ENCODE data around the gene BCL7C. TPM values are rescaled to one million over a fixed set of nuclear protein-coding genes. Genes with fewer than 3 reads are reported as not detected.
A peak's percentile ranks its signal among the peaks of the same experiment; 100 is the strongest.

BCL7C gene
- polyA plus RNA-seq, 1 donor from 2014 or later = 39.2 TPM

DNA sequence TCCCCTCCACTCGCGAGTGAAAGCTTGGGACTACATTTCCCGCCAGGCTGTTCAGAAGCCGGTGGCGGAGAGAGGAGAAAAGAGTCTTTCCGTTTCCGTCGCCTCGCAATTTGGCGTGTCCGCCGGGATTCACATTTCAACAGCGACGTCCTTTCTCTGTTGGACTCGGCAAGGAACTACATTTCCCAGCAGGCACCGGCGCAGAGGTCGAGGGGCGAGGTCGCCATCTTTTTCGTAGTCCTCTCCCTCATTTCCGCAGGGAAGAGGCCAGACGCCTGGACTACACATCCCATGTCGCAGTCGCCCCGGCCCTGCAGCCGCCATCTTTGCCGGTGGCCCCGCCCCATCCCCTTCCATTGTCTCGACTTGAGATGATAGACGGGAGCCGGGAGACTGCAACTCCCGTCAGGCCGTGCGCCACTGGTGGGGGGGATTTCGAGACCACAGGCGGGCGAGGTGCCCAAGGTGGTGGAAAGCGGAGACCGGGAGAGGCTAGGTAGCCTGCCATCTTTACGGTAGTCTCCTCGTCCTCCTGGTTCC is 28.6 kb upstream of the BCL7C start:
- H3K4me3 ChIP-seq (ENCODE audit: low read length) = peak overlapping the region; percentile 87
- H4K20me1 ChIP-seq (ENCODE audit: insufficient read depth) = no peaks in the 10 kb centered on the region
- peak overlapping the region; percentile 88 for H3K9ac ChIP-seq (ENCODE audit: low read length)
- peak overlapping the region; percentile 60 for H3K4me2 ChIP-seq (ENCODE audit: low read length)
- H3K9me3 ChIP-seq (ENCODE audit: low read length) = no peaks in the 10 kb centered on the region
- TF ChIP-seq POLR2AphosphoS5 (IDR thresholded peaks at IDR 0.05) (no peak), TAF1 (IDR thresholded peaks at IDR 0.05; ENCODE audit: low read depth) (peak; percentile 70), SMC3 (conservative IDR thresholded peaks at IDR 0.05; ENCODE audit: poor library complexity) (no peak), EP300 (conservative IDR thresholded peaks at IDR 0.05; ENCODE audit: poor library complexity, severe bottlenecking) (peak; percentile 53)
- no peaks in the 10 kb centered on the region for H3F3A ChIP-seq (ENCODE audit: insufficient read depth, low read length, poor library complexity, severe bottlenecking)
- peak overlapping the region; percentile 95 for H3K27ac ChIP-seq (ENCODE audit: low read length)
- peaks cover 11% of the 10 kb centered on the region for H3K79me2 ChIP-seq (replicated peaks; ENCODE audit: insufficient read depth, low read length)
- peak overlapping the region; percentile 51 for H2AFZ ChIP-seq (ENCODE audit: low read depth, low read length)
- H3K27me3 ChIP-seq (ENCODE audit: insufficient read depth, low read depth, low read length) = no peaks in the 10 kb centered on the region
- no peaks in the 10 kb centered on the region for H3K9me2 ChIP-seq (ENCODE audit: insufficient read depth, low read length)
- H3K36me3 ChIP-seq (ENCODE audit: insufficient read depth, low read length) = no peaks in the 10 kb centered on the region

DNA sequence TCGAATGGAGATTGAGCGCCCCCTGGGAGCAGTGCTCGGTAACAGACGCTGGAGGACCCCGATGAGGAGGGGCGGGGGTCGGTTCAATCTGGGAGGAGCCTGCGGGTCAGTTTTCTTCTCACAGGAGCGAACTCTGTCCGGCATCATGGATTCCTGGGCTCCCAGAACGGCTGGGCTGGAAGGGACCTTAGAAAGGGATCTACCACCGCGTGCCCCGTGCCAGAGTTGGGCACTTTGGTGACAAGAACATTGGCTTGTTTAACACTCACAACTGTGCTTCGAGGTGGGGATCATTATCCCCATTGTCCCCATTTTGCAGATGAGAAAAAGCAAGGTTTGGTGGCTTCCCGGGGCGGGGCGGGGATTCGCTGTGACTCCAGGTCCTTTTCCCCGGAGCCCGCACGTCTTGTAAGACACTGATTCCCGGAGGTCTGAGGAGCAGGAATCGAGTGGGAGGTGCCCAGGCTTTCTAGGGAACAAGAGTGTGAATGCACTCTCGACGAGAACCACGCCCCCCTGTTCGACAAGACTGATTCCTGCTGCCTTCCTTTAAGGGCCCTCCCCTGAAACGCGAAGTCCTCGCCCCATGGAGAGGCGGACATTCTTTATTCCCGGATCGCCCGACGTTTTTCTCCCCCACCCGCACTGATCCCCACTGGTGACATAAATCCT is 28.0 kb upstream of the BCL7C start:
- H3K9me3 ChIP-seq (ENCODE audit: low read length) = no peaks in the 10 kb centered on the region
- H3K9me2 ChIP-seq (ENCODE audit: insufficient read depth, low read length) = no peaks in the 10 kb centered on the region
- H4K20me1 ChIP-seq (ENCODE audit: insufficient read depth) = no peaks in the 10 kb centered on the region
- H2AFZ ChIP-seq (ENCODE audit: low read depth, low read length) = peak overlapping the region; percentile 51
- H3K27me3 ChIP-seq (ENCODE audit: insufficient read depth, low read depth, low read length) = no peaks in the 10 kb centered on the region
- H3K79me2 ChIP-seq (replicated peaks; ENCODE audit: insufficient read depth, low read length) = peaks cover 11% of the 10 kb centered on the region
- H3K4me2 ChIP-seq (ENCODE audit: low read length) = peak overlapping the region; percentile 60
- H3K36me3 ChIP-seq (ENCODE audit: insufficient read depth, low read length) = no peaks in the 10 kb centered on the region
- peak overlapping the region; percentile 94 for H3K27ac ChIP-seq (ENCODE audit: low read length)
- peak overlapping the region; percentile 76 for H3K9ac ChIP-seq (ENCODE audit: low read length)
- H3F3A ChIP-seq (ENCODE audit: insufficient read depth, low read length, poor library complexity, severe bottlenecking) = no peaks in the 10 kb centered on the region
- peak; percentile 92 for TF ChIP-seq RAD21 (conservative IDR thresholded peaks at IDR 0.05)
- peak; percentile 41 for TF ChIP-seq POLR2AphosphoS5 (IDR thresholded peaks at IDR 0.05)
- peak; percentile 60 for TF ChIP-seq TAF1 (IDR thresholded peaks at IDR 0.05; ENCODE audit: low read depth)
- peak; percentile 86 for TF ChIP-seq SMC3 (conservative IDR thresholded peaks at IDR 0.05; ENCODE audit: poor library complexity)
- TF ChIP-seq, protein P1, sequence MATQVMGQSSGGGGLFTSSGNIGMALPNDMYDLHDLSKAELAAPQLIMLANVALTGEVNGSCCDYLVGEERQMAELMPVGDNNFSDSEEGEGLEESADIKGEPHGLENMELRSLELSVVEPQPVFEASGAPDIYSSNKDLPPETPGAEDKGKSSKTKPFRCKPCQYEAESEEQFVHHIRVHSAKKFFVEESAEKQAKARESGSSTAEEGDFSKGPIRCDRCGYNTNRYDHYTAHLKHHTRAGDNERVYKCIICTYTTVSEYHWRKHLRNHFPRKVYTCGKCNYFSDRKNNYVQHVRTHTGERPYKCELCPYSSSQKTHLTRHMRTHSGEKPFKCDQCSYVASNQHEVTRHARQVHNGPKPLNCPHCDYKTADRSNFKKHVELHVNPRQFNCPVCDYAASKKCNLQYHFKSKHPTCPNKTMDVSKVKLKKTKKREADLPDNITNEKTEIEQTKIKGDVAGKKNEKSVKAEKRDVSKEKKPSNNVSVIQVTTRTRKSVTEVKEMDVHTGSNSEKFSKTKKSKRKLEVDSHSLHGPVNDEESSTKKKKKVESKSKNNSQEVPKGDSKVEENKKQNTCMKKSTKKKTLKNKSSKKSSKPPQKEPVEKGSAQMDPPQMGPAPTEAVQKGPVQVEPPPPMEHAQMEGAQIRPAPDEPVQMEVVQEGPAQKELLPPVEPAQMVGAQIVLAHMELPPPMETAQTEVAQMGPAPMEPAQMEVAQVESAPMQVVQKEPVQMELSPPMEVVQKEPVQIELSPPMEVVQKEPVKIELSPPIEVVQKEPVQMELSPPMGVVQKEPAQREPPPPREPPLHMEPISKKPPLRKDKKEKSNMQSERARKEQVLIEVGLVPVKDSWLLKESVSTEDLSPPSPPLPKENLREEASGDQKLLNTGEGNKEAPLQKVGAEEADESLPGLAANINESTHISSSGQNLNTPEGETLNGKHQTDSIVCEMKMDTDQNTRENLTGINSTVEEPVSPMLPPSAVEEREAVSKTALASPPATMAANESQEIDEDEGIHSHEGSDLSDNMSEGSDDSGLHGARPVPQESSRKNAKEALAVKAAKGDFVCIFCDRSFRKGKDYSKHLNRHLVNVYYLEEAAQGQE (IDR thresholded peaks at IDR 0.05; ENCODE audit: borderline replicate concordance) = no peak
- peak; percentile 14 for TF ChIP-seq MXI1 (conservative IDR thresholded peaks at IDR 0.05; ENCODE audit: poor library complexity, severe bottlenecking)
- no peak for TF ChIP-seq EZH2 (IDR thresholded peaks at IDR 0.05; ENCODE audit: borderline replicate concordance, insufficient read depth, low read length, poor library complexity, severe bottlenecking)
- TF ChIP-seq, protein P2, sequence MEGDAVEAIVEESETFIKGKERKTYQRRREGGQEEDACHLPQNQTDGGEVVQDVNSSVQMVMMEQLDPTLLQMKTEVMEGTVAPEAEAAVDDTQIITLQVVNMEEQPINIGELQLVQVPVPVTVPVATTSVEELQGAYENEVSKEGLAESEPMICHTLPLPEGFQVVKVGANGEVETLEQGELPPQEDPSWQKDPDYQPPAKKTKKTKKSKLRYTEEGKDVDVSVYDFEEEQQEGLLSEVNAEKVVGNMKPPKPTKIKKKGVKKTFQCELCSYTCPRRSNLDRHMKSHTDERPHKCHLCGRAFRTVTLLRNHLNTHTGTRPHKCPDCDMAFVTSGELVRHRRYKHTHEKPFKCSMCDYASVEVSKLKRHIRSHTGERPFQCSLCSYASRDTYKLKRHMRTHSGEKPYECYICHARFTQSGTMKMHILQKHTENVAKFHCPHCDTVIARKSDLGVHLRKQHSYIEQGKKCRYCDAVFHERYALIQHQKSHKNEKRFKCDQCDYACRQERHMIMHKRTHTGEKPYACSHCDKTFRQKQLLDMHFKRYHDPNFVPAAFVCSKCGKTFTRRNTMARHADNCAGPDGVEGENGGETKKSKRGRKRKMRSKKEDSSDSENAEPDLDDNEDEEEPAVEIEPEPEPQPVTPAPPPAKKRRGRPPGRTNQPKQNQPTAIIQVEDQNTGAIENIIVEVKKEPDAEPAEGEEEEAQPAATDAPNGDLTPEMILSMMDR (IDR thresholded peaks at IDR 0.05; ENCODE audit: poor library complexity, severe bottlenecking) = peak; percentile 96
- TF ChIP-seq EP300 (conservative IDR thresholded peaks at IDR 0.05; ENCODE audit: poor library complexity, severe bottlenecking) = no peak
- H3K4me3 ChIP-seq (ENCODE audit: low read length) = peak overlapping the region; percentile 87

All from neural cell (in vitro differentiated cells).